ENCODE measurements around the gene SLC23A2. TPM values are rescaled to one million over a fixed set of nuclear protein-coding genes. Genes with fewer than 3 reads are reported as not detected.
"Not testable (repeated sequence)": the region's sequence is repeated elsewhere in the genome, so short reads cannot be mapped to it uniquely, and the experiment has no call there.

The SLC23A2 gene
- total RNA-seq, 2 experiments from 2014 or later = 18.1 to 20.6 TPM

DNA sequence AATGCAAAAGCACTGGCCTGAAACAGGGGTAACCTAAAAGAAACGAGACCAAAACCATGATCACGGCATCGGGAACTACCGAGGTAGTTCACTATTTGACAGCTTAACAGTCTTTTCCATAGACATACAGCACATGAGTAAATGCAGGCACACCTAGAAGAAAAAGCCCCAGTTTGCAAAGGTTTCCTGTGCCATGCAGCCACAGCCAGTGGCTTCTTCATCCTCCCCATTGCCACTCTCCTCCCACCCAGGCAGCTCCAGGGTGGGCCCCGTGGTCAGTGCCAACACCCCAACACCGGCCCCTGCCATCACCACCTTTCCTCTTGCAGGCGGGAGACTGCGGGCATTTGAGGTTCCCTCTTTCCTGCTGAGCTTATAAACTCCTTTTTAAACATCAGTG lies 115.4 kb downstream of the SLC23A2 start:
- DNase-seq = no peak
- no peak overlapping the region for H3K27ac Mint-ChIP-seq
- peaks cover 10% of the 10 kb centered on the region for H3K4me1 Mint-ChIP-seq
- H3K4me3 Mint-ChIP-seq = no peak overlapping the region
- POLR2A ChIA-PET = no interaction called here
- CTCF ChIA-PET = interaction anchor here (2.2 kb wide), 1 partner anchor 11 kb away, joined by 6 read pairs; no protein-coding TSS in a partner anchor
- H3K36me3 Mint-ChIP-seq (ENCODE audit: low read depth) = peaks cover 13% of the 10 kb centered on the region
- H3K27me3 Mint-ChIP-seq = no peaks in the 10 kb centered on the region
- no peaks in the 10 kb centered on the region for H3K9me3 Mint-ChIP-seq

GRCh38 chr20:4883546-4883945 lies 117.8 kb downstream of the SLC23A2 start:
- peaks cover 16% of the 10 kb centered on the region for H3K4me1 Mint-ChIP-seq
- H3K36me3 Mint-ChIP-seq (ENCODE audit: low read depth) = peaks cover 17% of the 10 kb centered on the region
- POLR2A ChIA-PET = no interaction called here
- H3K4me3 Mint-ChIP-seq = no peak overlapping the region
- H3K27me3 Mint-ChIP-seq = no peaks in the 10 kb centered on the region
- CTCF ChIA-PET = no interaction called here
- DNase-seq = no peak
- no peaks in the 10 kb centered on the region for H3K9me3 Mint-ChIP-seq
- H3K27ac Mint-ChIP-seq = no peak overlapping the region

DNA sequence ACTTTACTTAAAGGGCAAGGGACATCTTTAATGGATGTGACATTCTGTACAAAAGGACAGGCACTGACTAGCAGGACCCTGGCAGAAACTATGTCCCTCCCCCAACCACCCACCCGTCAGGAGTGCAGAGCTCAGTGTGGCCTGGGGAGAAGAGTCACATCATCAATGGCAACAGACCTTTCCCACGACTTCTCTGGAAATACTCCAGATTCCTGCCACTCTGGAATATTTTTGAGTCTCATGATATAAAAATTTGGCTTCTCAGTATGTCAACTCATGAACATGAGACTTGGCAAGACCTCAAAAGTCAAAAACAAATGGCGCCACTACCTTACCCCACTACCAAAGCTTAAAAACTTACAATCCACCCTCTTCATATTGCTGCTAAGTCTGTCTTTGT lies 118.3 kb downstream of the SLC23A2 start:
- Mint-ChIP-seq H3K4me1 (peaks cover 16% of the 10 kb centered on the region), H3K9me3 (no peaks in the 10 kb centered on the region), H3K27ac (no peak overlapping the region), H3K36me3 (ENCODE audit: low read depth) (peaks cover 17% of the 10 kb centered on the region), H3K4me3 (no peak overlapping the region), H3K27me3 (no peaks in the 10 kb centered on the region)
- CTCF ChIA-PET = interaction anchor here (0.7 kb wide), 1 partner anchor 725 kb away, joined by 3 read pairs; no protein-coding TSS in a partner anchor
- POLR2A ChIA-PET = no interaction called here
- DNase-seq = no peak

- peaks cover 17% of the 10 kb centered on the region for H3K36me3 Mint-ChIP-seq (ENCODE audit: low read depth)
- no peak for DNase-seq
- ChIA-PET POLR2A (no interaction called here), CTCF (no interaction called here)
- H3K9me3 Mint-ChIP-seq = no peaks in the 10 kb centered on the region
- peaks cover 13% of the 10 kb centered on the region for H3K4me1 Mint-ChIP-seq
- no peak overlapping the region for H3K27ac Mint-ChIP-seq
- no peak overlapping the region for H3K4me3 Mint-ChIP-seq
- H3K27me3 Mint-ChIP-seq = no peaks in the 10 kb centered on the region
Measured at GRCh38 chr20:4881006-4881730, 120.1 kb downstream of the SLC23A2 start.

DNA sequence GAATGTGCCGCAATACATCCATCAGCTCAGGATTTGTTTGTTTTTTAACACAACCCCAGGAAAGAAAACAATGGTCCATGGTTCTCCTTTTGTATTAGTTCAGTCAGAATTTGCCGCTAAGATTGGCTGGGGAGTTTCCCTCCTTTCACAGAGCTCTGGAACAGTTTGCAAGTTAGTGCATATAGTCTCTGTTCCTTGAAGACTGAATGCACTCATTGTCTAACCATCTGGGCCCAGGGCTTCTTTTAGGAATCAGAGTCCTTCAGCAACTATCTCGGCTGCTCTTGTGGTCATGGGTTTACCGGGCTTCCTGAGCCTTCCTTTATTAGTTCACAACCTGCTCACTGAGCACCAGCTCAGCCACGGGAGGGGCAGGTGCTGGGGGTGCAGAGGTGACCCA lies 121.3 kb downstream of the SLC23A2 start:
- H3K27ac Mint-ChIP-seq = no peak overlapping the region
- H3K36me3 Mint-ChIP-seq (ENCODE audit: low read depth) = peaks cover 17% of the 10 kb centered on the region
- ChIA-PET POLR2A (no interaction called here), CTCF (no interaction called here)
- H3K4me1 Mint-ChIP-seq = peaks cover 8% of the 10 kb centered on the region
- H3K9me3 Mint-ChIP-seq = no peaks in the 10 kb centered on the region
- H3K4me3 Mint-ChIP-seq = no peak overlapping the region
- H3K27me3 Mint-ChIP-seq = no peaks in the 10 kb centered on the region
- DNase-seq = no peak

DNA sequence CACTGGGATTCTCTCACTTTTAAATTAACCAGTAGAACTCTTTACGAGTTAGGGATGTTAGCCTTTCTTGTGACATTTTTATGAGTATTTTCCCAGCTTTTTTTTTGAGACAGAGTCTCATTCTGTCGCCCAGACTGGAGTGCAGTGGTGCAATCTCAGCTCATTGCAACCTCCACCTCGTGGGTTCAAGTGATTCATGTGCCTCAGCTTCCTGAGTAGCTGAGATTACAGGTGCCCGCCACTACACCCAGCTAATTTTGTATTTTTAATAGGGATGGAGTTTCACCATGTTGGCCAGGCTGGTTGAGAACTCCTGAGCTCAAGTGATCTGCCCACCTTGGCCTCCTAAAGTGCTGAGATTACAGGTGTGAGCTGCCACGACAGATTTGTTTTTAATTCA lies 123.2 kb downstream of the SLC23A2 start:
- H3K4me3 Mint-ChIP-seq, H3K27me3 Mint-ChIP-seq, POLR2A ChIA-PET, DNase-seq, H3K4me1 Mint-ChIP-seq, H3K27ac Mint-ChIP-seq, H3K9me3 Mint-ChIP-seq: not testable (repeated sequence)
- CTCF ChIA-PET = interaction anchor here (0.5 to 1.3 kb wide), 2 partner anchors 12 to 1144 kb away, joined by 3 read pairs; no protein-coding TSS in a partner anchor
- peaks cover 18% of the 10 kb centered on the region for H3K36me3 Mint-ChIP-seq (ENCODE audit: low read depth)

GRCh38 chr20:4876731-4877130 lies 124.6 kb downstream of the SLC23A2 start:
- DNase-seq = no peak
- Mint-ChIP-seq H3K9me3 (no peaks in the 10 kb centered on the region), H3K4me3 (no peak overlapping the region), H3K27me3 (no peaks in the 10 kb centered on the region), H3K36me3 (ENCODE audit: low read depth) (peaks cover 19% of the 10 kb centered on the region), H3K4me1 (peaks cover 8% of the 10 kb centered on the region), H3K27ac (no peak overlapping the region)
- POLR2A ChIA-PET = no interaction called here
- CTCF ChIA-PET = interaction anchor here (0.5 to 1.3 kb wide), 2 partner anchors 13 to 1551 kb away, joined by 3 to 5 read pairs; no protein-coding TSS in a partner anchor

DNA sequence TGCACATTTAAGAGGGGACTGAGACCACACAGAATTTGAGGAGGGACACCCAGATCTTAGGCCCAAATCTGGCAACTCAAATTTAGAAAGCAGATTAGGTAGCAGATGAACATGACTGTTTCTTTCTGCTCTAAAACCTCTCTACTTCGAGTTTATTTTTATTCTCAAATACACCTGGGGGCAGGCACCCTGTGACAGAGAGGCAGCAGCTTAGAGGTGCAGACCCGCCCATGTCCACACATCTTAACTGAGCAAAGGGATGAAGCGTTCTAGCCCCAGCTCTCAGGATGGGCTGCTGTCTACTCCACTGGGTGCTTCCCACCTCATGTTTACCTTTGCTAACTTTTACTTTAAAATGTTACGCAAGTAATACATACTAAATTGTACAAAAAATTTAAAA lies 125.0 kb downstream of the SLC23A2 start:
- Mint-ChIP-seq H3K27me3 (no peaks in the 10 kb centered on the region), H3K9me3 (no peaks in the 10 kb centered on the region)
- CTCF ChIA-PET = interaction anchor here (2.1 kb wide), 1 partner anchor 9 kb away, joined by 6 read pairs; no protein-coding TSS in a partner anchor

GRCh38 chr20:4875578-4876067 lies 125.7 kb downstream of the SLC23A2 start:
- DNase-seq = no peak
- POLR2A ChIA-PET = no interaction called here
- Mint-ChIP-seq H3K27me3 (no peaks in the 10 kb centered on the region), H3K4me3 (no peak overlapping the region), H3K36me3 (ENCODE audit: low read depth) (peaks cover 19% of the 10 kb centered on the region), H3K4me1 (peaks cover 5% of the 10 kb centered on the region), H3K9me3 (no peaks in the 10 kb centered on the region), H3K27ac (peak overlapping the region; percentile 14)
- CTCF ChIA-PET = interaction anchor here (2.1 kb wide), 1 partner anchor 9 kb away, joined by 6 read pairs; no protein-coding TSS in a partner anchor

More for the DNA sequence above, 125.0 kb downstream of the SLC23A2 start:
- POLR2A ChIA-PET = no interaction called here
- peaks cover 5% of the 10 kb centered on the region for H3K4me1 Mint-ChIP-seq
- H3K36me3 Mint-ChIP-seq (ENCODE audit: low read depth) = peaks cover 19% of the 10 kb centered on the region
- DNase-seq = no peak
- H3K4me3 Mint-ChIP-seq = no peak overlapping the region
- H3K27ac Mint-ChIP-seq = no peak overlapping the region

GRCh38 chr20:4873396-4873795 lies 127.9 kb downstream of the SLC23A2 start:
- ChIA-PET POLR2A (no interaction called here), CTCF (interaction anchor here (1.0 kb wide), 2 partner anchors 23 to 102 kb away, joined by 3 read pairs; no protein-coding TSS in a partner anchor)
- Mint-ChIP-seq H3K27me3 (no peaks in the 10 kb centered on the region), H3K9me3 (no peaks in the 10 kb centered on the region), H3K36me3 (ENCODE audit: low read depth) (peaks cover 16% of the 10 kb centered on the region), H3K4me1 (peaks cover 20% of the 10 kb centered on the region), H3K4me3 (no peak overlapping the region), H3K27ac (no peak overlapping the region)
- no peak for DNase-seq

DNA sequence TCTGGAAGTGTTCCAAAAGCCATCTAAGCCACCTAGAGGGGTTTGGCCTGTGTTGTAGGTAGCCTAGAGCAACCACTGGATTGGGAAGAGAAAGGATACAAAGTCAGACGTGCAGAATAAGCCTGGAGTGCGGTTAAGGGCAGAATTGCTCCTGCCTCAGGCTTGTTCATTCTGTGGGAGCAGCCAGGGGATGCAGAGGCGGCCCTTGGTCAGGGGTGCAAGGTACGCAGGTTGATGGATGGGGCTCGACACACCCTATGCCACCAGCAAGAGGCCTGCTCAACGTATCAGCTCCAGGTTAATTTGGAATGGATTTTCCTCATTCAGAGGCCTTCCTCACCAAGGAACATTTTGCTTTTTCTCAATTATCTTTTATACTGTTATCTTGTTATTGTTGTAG lies 129.8 kb downstream of the SLC23A2 start:
- DNase-seq = no peak

GRCh38 chr20:4870906-4871305 lies 130.4 kb downstream of the SLC23A2 start:
- no peaks in the 10 kb centered on the region for H3K27me3 Mint-ChIP-seq
- peaks cover 24% of the 10 kb centered on the region for H3K4me1 Mint-ChIP-seq
- DNase-seq = no peak
- peaks cover 22% of the 10 kb centered on the region for H3K36me3 Mint-ChIP-seq (ENCODE audit: low read depth)
- POLR2A ChIA-PET = no interaction called here
- no peak overlapping the region for H3K27ac Mint-ChIP-seq
- CTCF ChIA-PET = no interaction called here
- H3K9me3 Mint-ChIP-seq = no peaks in the 10 kb centered on the region
- no peak overlapping the region for H3K4me3 Mint-ChIP-seq

More for the DNA sequence above, 129.8 kb downstream of the SLC23A2 start:
- H3K4me1 Mint-ChIP-seq = peaks cover 24% of the 10 kb centered on the region
- no peaks in the 10 kb centered on the region for H3K9me3 Mint-ChIP-seq
- peaks cover 22% of the 10 kb centered on the region for H3K36me3 Mint-ChIP-seq (ENCODE audit: low read depth)
- ChIA-PET POLR2A (no interaction called here), CTCF (no interaction called here)
- no peak overlapping the region for H3K4me3 Mint-ChIP-seq
- no peak overlapping the region for H3K27ac Mint-ChIP-seq
- H3K27me3 Mint-ChIP-seq = no peaks in the 10 kb centered on the region

- H3K36me3 Mint-ChIP-seq (ENCODE audit: low read depth) = peaks cover 22% of the 10 kb centered on the region
- peak overlapping the region; percentile 12 for H3K4me3 Mint-ChIP-seq
- POLR2A ChIA-PET = interaction anchor here (0.6 kb wide), 1 partner anchor 127 kb away, joined by 5 read pairs; no protein-coding TSS in a partner anchor
- CTCF ChIA-PET = interaction anchor here (0.6 to 1.3 kb wide), 6 partner anchors 9 to 613 kb away, joined by 3 to 4 read pairs (median 3); no protein-coding TSS in a partner anchor
- no peaks in the 10 kb centered on the region for H3K27me3 Mint-ChIP-seq
- H3K27ac Mint-ChIP-seq = peak overlapping the region; percentile 72
- peak; percentile 21 for DNase-seq
- H3K9me3 Mint-ChIP-seq = no peaks in the 10 kb centered on the region
- H3K4me1 Mint-ChIP-seq = peaks cover 24% of the 10 kb centered on the region
Measured at GRCh38 chr20:4869290-4870193, 131.8 kb downstream of the SLC23A2 start.
